ENCODE measurements around the gene CD68.
"Not testable (repeated sequence)": the region's sequence is repeated elsewhere in the genome, so short reads cannot be mapped to it uniquely, and the experiment has no call there.

The CD68 gene

GRCh38 chr17:7580604-7581575 lies 1.5 kb downstream of the CD68 start:
- no peak for DNase-seq

- no peak for DNase-seq
Measured at GRCh38 chr17:7582396-7583252, 3.2 kb downstream of the CD68 start.

- peak; percentile 97 for DNase-seq
Measured at GRCh38 chr17:7583253-7584109, 4.0 kb downstream of the CD68 start, which contains the start of gene MPDU1. Gene MPDU1 (plus strand): TSS chr17:7583852. CDS start chr17:7583863, 11 bp downstream.

GRCh38 chr17:7586673-7587419 lies 7.4 kb downstream of the CD68 start:
- no peak for DNase-seq

- DNase-seq: no peak
Measured at GRCh38 chr17:7587420-7588151, 8.1 kb downstream of the CD68 start.

- no peak for DNase-seq
Measured at GRCh38 chr17:7588553-7589203, 9.2 kb downstream of the CD68 start.

GRCh38 chr17:7589204-7589868 lies 9.9 kb downstream of the CD68 start:
- DNase-seq: no peak

- DNase-seq: no peak
Measured at GRCh38 chr17:7589891-7590691, 10.7 kb downstream of the CD68 start, which contains the start of gene SOX15. Gene SOX15 (minus strand): TSS chr17:7590094. CDS start chr17:7589676, 418 bp downstream.

GRCh38 chr17:7590743-7591142 lies 11.3 kb downstream of the CD68 start:
- DNase-seq: no peak

- DNase-seq: no peak
Measured at GRCh38 chr17:7591596-7591995, 12.2 kb downstream of the CD68 start.

- DNase-seq: no peak
Measured at GRCh38 chr17:7592422-7593021, 13.1 kb downstream of the CD68 start.

- DNase-seq: no peak
Measured at GRCh38 chr17:7593296-7593695, 13.9 kb downstream of the CD68 start.

GRCh38 chr17:7597561-7597960 lies 18.1 kb downstream of the CD68 start:
- DNase-seq: not testable (repeated sequence)

GRCh38 chr17:7606280-7606679 lies 26.8 kb downstream of the CD68 start:
- DNase-seq: no peak

- DNase-seq: no peak
Measured at GRCh38 chr17:7610641-7611040, 31.2 kb downstream of the CD68 start.

GRCh38 chr17:7611635-7612293 lies 32.3 kb downstream of the CD68 start:
- no peak for DNase-seq

GRCh38 chr17:7612294-7612640 lies 32.8 kb downstream of the CD68 start:
- DNase-seq: no peak

Measured in NCI-H1436 (cell line).